Stimulated activated CD4-positive, alpha-beta T cell treated with anti-CD3 and anti-CD28 coated beads, Interleukin-15, amount 100 ng/mL, for 48 hours (primary cell): ENCODE results near the gene AGBL4.

Experiments used
- DNase-seq, 2 donors: peaks; one replicate each; pipeline ENCODE4 v3.0.0-alpha.2; 2020; ENCODE audit warnings: low read depth in 2 of 2

AGBL4 gene

DNA sequence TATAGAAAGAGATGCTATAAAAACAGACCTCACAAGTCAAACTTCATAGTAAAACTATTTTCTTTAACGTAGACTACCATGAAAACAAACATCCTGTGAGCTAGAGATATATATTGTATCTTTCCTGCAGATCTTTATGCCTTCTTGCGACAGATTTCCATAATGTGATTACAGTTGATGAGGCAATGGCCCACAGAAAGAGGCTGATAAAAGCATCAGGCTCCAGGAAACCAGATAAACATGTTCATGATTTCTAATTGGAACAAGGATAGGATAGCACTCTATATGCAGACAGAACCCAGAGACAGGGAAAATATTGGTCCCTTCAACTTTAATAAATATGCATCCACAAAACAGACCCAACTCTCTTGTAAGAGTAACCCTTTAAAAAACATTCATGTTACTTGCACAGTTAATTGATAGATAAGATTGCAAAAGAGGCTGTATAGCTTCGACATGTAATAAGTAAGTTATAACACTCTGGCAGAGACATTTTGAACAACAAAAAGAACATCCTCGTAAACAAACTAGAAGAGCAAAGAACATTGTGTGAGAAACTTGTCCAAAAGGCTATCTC, 329.4 kb downstream of the AGBL4 start:
- DNase-seq = no peak

DNA sequence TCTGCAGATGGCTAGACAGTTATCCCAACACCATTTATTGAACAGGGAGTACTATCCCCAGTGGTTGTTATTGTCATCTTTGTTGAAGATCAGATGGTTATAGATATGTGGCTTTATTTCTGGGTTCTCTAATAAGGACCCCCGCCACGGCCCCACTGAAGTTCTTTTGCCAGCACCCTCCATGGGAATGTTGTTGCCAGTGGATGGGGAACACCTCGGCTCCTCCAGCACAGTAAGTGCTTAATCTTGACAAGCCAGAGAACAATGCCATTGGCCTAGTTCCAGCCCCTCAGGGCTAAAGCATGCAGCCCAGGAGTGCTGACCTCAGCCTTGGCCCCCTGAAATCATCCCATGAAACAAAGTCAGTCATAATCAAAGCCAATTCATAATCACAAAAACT, 337.6 kb downstream of the AGBL4 start:
- DNase-seq = no peak

DNA sequence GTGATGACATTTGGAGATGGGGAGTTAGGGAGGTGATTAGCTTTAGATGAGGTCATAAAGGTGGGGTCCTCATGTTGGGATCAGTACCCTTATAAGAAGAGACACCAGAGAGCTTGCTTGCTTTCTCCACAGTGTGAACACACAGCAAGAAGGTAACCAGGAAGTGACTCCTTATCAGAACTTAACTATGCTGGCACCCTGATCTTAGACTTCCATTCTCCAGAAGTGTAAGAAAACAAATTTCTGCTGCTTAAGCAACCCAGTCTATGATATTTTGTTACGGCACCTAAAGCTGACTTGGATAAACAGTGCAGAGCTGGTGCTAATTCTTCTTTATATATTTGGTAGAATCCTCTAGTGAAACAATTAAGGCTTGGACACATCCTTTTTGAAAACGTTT, 346.0 kb downstream of the AGBL4 start:
- DNase-seq = no peak

DNA sequence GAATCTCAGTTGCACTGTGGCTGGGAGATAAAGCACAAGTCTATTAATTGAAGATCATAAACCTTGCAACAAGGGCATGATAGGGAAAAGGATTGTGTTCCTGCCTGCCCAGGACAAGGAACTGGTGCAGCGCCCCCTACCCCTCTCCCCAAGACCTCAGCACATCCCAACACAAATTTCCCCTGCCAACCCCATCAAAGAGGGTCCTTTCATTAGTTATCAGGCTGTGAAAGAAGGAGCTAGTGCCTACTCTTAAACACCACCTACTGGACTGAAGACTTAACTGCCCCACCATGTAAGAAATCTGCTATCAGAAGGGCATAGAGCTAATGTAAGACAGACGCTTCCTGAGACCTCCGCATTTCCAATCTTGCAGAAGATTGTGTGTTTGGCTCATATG, 372.6 kb downstream of the AGBL4 start:
- no peak for DNase-seq

DNA sequence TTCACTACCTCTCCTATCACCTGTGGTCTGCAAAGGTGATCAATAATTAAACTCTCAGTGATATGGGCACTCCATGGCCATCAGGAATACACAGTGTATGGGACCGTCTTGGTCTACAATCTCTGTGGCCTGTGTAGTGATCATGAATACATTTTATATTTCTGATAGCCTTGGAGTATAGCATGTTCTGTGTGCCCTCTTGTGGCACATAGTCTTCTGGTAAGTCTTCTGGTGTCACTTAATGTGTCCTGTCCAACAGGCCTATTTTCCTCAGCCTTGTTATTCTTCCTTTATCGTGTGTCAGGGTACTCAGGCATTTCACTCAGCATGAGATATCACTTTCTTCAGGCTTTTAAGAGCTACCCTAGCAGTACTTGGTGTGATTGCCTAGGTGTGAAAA, 393.6 kb downstream of the AGBL4 start:
- DNase-seq = no peak

DNA sequence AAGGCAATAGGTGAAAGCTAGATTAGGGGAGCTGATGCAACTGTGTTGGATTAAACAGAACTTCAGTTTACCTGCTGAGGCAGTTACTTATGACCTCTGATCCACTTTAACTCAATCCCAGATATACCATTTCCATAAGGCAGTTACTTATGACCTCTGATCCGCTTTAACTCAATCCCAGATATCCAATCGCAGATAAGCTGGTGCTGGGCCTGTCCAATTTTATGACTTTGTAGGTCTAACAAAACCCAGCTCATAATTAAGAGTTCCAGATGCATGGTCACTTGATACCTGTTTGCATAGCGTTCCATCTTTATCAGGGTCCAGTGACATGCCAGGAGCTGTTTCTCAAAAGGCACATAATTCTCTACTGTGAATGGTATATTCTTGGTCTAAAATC, 396.0 kb downstream of the AGBL4 start:
- DNase-seq = no peak

DNA sequence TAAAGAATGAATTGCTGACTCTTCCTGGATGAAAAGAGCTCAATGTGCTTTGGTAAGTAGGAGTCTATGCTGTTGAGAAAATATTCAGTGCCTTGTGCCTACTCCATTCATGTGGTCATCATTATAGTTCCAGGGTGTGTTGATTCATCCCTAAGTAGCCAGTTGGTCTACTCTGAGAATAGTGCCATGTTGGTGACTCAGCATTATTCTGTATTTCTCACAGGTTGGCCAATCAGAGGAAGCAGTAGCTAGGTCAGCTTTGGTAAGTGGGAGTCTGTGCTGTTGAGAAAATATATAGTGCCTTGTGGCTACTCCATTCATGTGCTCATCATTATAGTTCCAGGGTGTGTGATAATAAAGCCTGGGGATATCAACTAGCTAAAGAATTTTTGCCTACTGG, 397.3 kb downstream of the AGBL4 start:
- no peak for DNase-seq

DNA sequence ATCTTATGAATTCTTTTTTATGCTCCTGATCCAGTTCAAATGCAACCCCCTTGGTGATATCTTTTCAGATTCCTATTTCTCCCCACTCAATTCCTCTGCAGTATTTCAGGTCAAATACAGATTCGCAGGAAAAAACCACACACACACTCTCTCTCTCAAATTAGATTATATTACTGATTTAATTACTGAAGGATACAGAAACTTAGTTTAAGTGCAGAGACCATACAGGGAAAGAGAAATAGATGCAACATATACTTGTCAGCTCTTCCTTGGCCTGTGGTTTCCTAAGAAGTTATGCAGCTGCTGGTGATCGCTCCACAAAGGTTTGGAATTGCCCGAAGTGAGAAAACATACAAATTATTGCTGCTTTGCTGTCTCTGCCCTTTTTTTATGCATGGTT, 400.9 kb downstream of the AGBL4 start:
- DNase-seq = no peak

DNA sequence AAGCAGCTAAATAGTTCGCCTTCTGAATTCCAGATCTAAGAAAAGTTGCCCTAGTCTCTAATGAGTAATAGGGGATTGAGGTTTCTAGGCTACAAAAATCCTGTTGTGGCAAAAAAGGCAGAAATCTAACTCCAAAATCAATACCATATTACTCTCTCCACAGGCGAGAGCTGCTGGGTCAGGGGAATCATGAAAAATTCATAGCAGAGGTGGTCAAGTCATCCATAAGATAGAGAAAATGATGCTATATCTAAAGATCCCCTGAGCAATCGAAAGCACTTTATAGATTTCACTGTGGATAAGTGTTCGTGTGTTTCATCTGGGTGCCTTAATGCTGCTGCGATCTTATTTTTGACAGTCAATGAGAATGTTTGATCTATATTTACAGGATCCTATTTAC, 417.7 kb downstream of the AGBL4 start:
- no peak for DNase-seq

DNA sequence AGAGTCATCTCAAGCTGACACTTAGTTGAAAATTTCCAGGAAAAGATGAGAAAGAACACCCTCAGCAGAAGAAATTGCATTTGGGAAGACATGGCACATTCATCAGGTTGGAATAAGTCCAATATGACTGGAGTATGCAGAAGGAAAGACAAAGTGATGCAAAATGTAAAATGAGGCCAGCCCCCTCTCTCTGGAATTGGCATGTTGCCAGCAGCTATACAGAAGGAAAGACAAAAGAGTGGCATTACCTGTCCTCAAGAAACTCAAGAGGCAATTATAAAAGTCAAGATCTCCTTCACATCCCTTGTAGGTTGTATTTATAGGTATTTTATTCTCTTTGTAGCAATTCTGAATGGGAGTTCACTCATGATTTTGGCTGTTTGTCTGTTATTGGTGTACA, 426.3 kb downstream of the AGBL4 start:
- DNase-seq = no peak

DNA sequence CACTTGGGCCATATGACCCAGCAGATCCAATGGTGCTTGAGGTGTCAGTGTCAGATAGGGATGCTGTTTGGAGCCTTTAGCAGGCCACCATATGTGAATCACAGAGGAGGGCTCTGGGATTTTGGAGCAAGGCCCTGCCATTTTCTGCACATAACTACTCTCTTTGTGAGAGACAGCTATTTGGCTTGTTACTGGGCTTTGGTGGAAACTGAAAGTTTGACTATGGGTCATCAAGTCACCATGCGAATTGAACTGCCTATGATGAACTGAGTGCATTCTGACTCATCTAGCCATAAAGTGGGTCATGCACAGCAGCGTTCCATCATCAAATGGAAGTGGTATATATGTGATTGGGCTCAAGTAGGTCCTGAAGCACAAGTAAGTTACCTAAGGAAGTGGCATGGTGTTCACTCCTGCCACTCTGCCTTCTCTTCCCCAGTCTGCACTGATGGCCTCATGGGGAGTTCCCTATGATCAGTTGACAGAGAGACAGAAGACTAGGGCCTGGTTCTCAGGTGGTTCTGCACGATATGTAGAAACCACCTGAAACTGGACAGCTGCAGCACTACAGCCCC, 447.3 kb downstream of the AGBL4 start:
- no peak for DNase-seq

DNA sequence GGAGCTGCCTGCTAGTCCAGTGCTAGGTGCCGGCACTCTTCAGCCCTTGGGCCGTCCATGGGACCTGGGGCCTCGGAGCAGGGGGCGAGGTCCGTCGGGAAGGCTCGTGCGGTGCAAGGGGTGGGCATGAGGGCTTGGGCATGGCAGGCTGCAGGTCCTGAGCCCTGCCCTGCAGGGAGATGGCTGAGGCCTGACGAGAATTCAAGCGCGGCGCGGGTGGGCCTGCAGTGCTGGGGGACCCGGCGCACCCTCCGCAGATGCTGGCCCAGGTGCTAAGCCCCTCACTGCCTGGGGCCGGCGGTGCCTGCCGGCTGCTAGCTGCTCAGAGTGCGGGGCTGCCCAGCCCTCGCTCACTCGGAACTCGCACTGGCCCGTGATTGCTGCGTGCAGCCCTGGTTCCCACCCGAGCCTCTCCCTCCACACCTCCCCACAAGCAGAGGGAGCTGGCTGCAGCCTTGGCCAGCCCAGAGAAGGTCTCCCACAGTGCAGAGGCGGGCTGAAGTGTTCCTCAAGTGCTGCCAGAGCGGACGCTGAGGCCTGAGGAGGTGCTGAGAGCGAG, 467.0 kb downstream of the AGBL4 start:
- DNase-seq = no peak

DNA sequence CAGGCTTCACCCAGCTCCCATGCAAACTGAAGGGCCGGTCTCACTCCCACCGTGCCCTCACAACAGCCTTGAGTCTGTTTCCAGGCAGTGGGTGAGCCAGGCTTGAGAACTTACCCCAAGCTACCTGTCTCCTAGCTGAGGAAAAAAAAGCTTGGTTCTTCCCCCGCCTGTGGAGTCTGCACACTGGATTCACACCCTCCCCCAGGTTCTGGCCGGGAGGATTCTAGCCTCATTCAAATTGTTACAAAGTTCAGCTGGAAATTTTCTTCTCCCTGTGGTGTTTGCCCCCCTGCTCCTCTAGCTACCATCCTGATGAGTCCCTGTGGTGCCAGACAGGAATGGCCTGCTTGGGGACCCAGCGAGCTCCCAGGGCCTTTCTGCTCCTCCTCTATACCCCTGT, 471.7 kb downstream of the AGBL4 start:
- DNase-seq = no peak

DNA sequence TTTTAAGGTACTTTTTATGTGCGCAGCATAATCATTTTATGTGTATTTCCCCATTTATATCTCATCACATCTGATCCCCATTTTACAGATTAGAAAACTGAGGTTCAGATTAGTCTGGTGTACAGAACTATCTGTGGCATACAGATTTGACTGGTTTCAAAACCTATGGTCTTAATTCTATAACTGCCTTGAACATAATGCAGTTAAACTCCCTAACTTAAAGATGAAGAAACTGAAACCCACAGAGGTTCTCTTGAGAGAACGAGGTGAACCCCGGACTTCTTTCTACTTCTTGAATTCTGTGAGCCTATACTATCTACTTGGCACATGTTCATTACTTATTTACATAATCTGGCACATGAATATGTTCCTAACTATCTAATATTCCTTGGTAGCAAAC, 479.1 kb downstream of the AGBL4 start:
- no peak for DNase-seq

DNA sequence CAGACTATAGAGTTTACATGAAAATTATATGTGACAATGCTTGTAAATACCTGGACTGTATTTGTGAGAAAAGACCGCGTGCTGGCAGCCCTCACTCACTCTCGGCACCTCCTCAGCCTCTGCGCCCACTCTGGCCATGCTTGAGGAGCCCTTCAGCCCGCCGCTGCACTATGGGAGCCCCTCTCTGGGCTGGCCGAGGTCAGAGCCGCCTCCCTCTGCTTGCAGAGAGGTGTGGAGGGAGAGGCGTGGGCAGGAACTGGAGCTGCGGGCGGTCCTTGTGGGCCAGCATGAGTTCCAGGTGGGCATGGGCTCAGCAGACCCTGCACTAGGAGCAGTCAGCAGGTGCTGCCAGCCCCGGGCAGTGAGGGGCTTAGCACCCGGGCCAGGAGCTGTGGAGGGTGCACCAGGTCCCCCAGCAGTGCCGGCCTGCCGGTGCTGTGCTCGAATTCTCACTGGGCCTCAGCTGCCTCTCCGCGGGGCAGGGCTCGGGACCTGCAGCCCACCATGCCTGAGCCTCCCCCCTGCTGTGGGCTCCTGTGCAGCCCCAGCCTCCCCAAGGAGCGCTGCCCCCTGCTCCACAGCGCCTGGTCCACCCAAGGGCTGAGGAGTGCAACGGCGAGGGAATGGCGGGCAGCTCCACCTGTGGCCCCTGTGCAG, 482.5 kb downstream of the AGBL4 start:
- DNase-seq = no peak

DNA sequence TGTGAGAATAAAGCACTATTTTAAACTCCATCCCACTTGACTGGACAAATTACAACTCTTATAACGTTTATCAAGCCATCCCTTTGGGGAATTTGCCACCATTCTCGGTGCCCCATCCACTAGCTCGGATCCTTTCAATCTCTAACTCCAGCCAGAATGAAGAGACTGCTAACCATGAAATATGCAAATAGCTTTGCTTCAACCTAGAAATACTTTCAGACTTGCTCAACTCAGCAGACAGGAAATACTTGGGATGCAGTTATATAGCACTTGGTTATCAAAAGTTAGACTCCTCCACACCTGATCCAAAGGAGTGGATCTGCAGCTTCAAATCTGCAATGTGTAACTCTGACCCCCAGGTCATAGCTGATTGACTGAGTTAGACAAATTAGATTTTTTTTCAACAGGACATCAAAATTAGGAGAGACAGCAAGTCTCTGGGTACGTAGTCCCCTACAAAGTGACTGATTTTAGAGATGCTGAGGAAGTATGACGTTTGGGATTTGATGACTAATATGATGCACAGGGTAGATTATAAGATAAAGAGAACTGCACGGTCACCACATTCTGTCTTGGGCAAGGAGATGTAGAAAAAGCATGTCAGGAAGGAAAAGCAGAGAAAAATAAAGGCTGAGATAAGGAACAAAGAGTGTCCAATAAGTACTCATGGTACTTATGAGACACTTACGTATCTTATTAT, 496.0 kb downstream of the AGBL4 start:
- DNase-seq = no peak

DNA sequence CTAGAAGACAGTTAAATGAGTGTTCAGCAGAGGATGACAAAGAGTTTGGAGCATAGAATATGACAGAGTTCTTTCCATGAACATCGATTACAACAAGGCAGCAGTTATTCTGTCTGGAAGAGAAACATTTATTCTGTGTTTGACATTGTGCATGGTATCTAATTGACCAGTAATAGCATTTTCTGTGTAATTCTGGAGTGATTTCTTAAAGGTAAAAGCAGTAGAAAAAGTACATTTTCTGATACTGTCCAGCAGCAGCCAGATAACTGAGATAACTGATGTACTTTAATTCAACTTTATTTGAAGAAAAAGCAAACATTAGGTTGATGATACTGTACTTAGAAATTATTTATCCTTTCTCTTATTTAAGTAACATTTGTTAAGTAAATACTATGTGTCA, 497.1 kb downstream of the AGBL4 start:
- DNase-seq = no peak

DNA sequence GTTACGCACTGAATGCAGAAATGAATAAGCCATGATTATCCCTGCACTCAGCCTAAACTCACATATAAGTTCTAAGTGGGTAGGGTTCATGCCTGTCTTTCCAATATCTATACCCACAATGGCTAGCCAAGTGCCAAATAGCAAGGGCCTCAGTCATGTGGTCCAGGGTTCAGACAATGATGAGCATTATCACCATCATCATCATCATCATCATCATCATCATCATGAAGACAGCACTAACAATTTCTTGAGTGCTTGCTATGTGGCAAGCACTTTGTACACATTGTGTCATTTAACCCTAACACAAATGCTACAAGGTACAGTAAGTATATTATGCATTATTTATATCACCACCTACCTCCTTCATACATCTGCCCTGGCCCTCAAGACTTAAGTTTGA, 500.0 kb downstream of the AGBL4 start:
- no peak for DNase-seq

DNA sequence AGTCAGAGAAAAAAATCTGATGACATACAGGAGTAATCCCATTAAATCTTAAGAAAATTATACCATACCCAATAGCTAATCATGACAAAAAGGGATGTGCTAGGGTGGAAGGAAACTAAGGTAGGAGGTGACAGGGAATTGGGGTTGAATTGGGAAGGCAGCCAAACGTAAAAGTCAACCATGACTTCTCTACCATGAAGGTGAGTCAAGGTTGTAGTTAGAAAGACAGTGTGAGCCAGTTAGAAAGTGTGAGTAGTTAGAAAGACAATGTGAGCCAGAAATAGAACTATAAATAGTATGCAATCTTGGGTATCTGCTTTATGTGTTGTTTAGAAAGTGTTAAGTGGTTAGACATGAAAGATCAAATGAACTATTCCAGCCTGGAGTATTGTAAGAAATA, 556.8 kb downstream of the AGBL4 start:
- no peak for DNase-seq

DNA sequence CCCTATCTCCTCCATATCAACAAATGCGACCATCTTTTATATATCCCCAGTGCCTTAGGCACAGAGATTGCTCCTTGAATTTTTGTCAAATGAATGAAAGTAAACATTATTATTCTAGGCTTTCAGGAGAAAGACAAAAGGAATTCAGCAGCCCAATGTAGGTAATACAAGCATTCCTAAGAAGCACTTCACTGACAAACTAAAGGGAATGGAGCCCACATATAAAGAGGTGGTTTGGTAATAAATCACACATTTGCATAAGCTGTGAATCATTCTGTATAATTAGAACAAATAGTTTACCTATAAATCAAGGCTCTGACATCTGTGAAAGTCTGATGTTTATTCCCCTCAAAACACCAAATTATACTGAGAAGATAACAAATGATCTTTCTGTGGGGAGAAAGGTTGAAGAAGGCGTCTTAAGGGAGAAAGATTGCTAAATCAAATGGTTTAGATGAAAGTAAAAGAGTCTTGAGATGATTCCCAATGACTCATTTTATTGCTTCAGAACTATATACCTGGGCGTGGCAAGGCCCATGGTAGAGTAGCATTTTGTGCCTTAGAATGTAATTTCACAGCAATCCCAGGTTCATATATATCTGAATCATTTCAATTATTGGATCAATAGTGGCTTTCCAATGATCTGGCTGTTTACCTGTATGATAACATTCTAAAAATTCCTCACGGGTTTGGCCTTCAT, 558.1 kb downstream of the AGBL4 start:
- DNase-seq = no peak

DNA sequence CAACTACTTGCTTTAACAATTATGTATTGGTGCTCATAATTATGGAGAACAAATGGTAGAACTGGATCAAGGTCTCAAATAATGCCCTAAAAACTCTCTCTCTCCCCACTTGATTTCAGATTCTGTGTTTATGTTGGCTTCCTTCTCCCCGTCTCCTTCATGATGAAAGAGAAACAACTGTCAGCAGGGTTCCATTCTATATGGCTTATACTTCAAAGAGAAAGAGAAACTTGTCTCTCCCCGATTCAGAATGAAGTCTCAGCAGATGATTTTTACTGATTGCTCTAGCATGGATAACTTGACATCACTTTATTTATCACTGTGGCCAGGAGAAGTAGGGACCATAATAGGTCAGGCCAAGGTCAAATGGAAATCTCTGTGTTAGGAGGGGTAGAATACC, 575.6 kb downstream of the AGBL4 start:
- DNase-seq = no peak

DNA sequence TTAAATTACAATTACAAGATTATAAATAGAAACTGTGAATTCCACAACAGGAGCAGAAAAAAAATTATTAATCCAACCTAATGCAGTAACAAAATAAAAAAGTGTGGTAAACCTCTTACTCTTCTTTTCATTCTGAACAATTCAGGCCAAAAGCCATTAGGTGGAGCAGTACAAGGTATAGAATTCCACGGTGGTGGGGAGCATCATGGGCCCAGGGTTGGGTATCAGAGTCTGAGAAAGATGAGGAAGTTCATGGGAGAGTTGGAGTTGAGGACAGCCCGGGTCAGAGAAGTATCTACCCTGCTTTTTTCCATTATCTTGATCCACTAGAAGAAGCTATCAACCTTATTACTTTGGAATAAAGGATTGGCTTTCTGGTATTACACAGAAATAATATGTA, 586.9 kb downstream of the AGBL4 start:
- no peak for DNase-seq
